Epithelial cell of prostate (primary cell): ENCODE measurements around the gene STARD3.
A peak's percentile ranks its signal among the peaks of the same experiment; 100 is the strongest.
"Not testable (repeated sequence)": the region's sequence is repeated elsewhere in the genome, so short reads cannot be mapped to it uniquely, and the experiment has no call there.

Experiments used
- DNase-seq: peaks from one replicate; pipeline ENCODE4 v3.0.0-alpha.2; 2011; ENCODE audit warnings: low read depth, low spot score
- H3K27ac ChIP-seq: fragments of 450-650 bp; 2 replicates; pipeline ENCODE4 v1.5.1; 2017; ENCODE audit warnings: mild to moderate bottlenecking

STARD3 gene

GRCh38 chr17:39636927-39637736 is at the start of gene STARD3:
Gene STARD3, plus strand, starts transcription at chr17:39637144. Its CDS starts 16,388 bp downstream, at chr17:39653532.
- peak within 1 kb of the TSS; percentile 69 for H3K27ac ChIP-seq
- DNase-seq: peak; percentile 39

GRCh38 chr17:39590180-39590579 is 46.8 kb upstream of the STARD3 start:
- H3K27ac ChIP-seq, DNase-seq: not testable (repeated sequence)

- H3K27ac ChIP-seq: no peak overlapping the region
- DNase-seq: no peak
These were observed 44.7 kb upstream of the STARD3 start for GRCh38 chr17:39591958-39592954.

GRCh38 chr17:39593371-39593770 is 43.6 kb upstream of the STARD3 start:
- no peak overlapping the region for H3K27ac ChIP-seq
- no peak for DNase-seq

GRCh38 chr17:39595294-39595693 is 41.6 kb upstream of the STARD3 start:
- no peak for DNase-seq
- H3K27ac ChIP-seq: no peak overlapping the region

GRCh38 chr17:39595928-39596510 is 40.9 kb upstream of the STARD3 start:
- H3K27ac ChIP-seq: no peak overlapping the region
- DNase-seq: no peak

GRCh38 chr17:39596543-39597267 is 40.2 kb upstream of the STARD3 start:
- no peak overlapping the region for H3K27ac ChIP-seq
- no peak for DNase-seq

- DNase-seq: no peak
- no peak overlapping the region for H3K27ac ChIP-seq
These were observed 39.4 kb upstream of the STARD3 start for GRCh38 chr17:39597372-39598046.

- no peak for DNase-seq
- H3K27ac ChIP-seq: no peak overlapping the region
These were observed 38.9 kb upstream of the STARD3 start for GRCh38 chr17:39598047-39598481.

- DNase-seq: no peak
- H3K27ac ChIP-seq: no peak overlapping the region
These were observed 38.3 kb upstream of the STARD3 start for GRCh38 chr17:39598630-39599003.

GRCh38 chr17:39599004-39599664 is 37.8 kb upstream of the STARD3 start:
- DNase-seq: no peak
- no peak overlapping the region for H3K27ac ChIP-seq

GRCh38 chr17:39599665-39600231 is 37.2 kb upstream of the STARD3 start:
- no peak overlapping the region for H3K27ac ChIP-seq
- no peak for DNase-seq

- no peak for DNase-seq
- H3K27ac ChIP-seq: no peak overlapping the region
These were observed 36.5 kb upstream of the STARD3 start for GRCh38 chr17:39600288-39600996.

- no peak for DNase-seq
- no peak overlapping the region for H3K27ac ChIP-seq
These were observed 35.8 kb upstream of the STARD3 start for GRCh38 chr17:39600997-39601597.

GRCh38 chr17:39601758-39602532 is 35.0 kb upstream of the STARD3 start:
- no peak for DNase-seq
- H3K27ac ChIP-seq: no peak overlapping the region

GRCh38 chr17:39602533-39603303 is 34.2 kb upstream of the STARD3 start:
- H3K27ac ChIP-seq: no peak overlapping the region
- DNase-seq: no peak
